Measurements from ENCODE around the gene SERPINI1. TPM values are rescaled to one million over a fixed set of nuclear protein-coding genes. Genes with fewer than 3 reads are reported as not detected.
A peak's percentile ranks its signal among the peaks of the same experiment; 100 is the strongest.

Gene SERPINI1
- total and polyA plus RNA-seq, 12 donors, result 4.5 to 17.1 (median 10.1) TPM

DNA sequence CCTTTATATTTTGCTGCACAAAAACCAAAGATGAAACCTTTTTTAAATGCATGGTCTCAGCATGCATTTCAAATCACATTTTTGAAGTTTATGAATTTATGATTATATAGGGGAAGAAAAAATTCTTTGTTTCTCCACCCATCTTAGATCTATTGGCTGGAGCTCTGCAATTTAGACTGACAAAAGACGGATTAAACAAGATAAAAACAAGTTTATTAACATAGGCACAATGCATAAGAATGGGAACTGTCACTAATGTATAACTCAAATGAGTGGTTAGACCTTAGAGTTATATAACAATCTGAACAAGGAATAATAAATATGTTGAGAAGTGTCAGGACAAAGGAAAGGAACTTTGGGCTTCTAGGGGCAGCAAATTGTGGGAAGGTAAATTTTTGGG, 132.5 kb downstream of the SERPINI1 start:
- TF ChIP-seq, protein P1, sequence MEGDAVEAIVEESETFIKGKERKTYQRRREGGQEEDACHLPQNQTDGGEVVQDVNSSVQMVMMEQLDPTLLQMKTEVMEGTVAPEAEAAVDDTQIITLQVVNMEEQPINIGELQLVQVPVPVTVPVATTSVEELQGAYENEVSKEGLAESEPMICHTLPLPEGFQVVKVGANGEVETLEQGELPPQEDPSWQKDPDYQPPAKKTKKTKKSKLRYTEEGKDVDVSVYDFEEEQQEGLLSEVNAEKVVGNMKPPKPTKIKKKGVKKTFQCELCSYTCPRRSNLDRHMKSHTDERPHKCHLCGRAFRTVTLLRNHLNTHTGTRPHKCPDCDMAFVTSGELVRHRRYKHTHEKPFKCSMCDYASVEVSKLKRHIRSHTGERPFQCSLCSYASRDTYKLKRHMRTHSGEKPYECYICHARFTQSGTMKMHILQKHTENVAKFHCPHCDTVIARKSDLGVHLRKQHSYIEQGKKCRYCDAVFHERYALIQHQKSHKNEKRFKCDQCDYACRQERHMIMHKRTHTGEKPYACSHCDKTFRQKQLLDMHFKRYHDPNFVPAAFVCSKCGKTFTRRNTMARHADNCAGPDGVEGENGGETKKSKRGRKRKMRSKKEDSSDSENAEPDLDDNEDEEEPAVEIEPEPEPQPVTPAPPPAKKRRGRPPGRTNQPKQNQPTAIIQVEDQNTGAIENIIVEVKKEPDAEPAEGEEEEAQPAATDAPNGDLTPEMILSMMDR (IDR thresholded peaks at IDR 0.05), result no peak
- 64 to 77% methylated on average over 1 of the region's 1 CpG for WGBS, 2 donors
- peaks cover 8 to 75% (median 43%) of the 10 kb centered on the region in 9 donors for H3K4me1 ChIP-seq
- H3K27me3 ChIP-seq, result no peaks in the 10 kb centered on the region
- DNase-seq, result no peak
- no peak for ATAC-seq
- H3K27ac ChIP-seq, result peak overlapping the region in 7 of 10 donors; percentile 41 to 94 (median 87)
- peaks cover 0 to 8% (median 0%) of the 10 kb centered on the region in 11 donors for H3K9me3 ChIP-seq
- H3K4me3 ChIP-seq, result peak overlapping the region in 4 of 10 donors; percentile 51 to 54 (median 54)
- intact Hi-C loops (cut with DNase I), result no loop called here
- peaks cover 0 to 11% (median 0%) of the 10 kb centered on the region in 9 donors for H3K36me3 ChIP-seq

DNA sequence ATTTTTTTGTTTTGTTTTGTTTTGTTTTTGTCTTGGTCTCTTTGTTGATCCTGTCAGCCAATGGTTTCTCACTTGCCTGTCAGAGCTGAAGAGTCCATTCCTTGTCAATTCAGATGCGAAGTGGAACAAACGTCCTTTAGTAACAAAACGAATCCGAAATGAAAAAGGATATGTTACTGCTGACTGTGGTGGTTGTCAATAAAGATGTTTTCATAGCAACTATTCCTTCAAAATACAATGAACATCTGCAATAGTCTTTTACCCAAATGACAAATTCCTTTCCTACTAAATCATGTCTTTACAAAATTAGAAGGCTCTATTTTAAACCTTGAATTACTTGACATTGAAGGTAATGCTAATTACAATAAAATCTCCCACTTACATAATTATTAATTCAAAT, 134.7 kb downstream of the SERPINI1 start:
- intact Hi-C loops (cut with DNase I), result loop anchor here in 3 of 10 donors (5.0 to 10.0 kb wide), 2 partner anchors 135 to 138 kb away; partner anchors contain the start of genes PDCD10 (in 3 of the 3) and SERPINI1 (in 2 of the 3)
- H3K27ac ChIP-seq, result peak overlapping the region; percentile 41 to 94 (median 81)

DNA sequence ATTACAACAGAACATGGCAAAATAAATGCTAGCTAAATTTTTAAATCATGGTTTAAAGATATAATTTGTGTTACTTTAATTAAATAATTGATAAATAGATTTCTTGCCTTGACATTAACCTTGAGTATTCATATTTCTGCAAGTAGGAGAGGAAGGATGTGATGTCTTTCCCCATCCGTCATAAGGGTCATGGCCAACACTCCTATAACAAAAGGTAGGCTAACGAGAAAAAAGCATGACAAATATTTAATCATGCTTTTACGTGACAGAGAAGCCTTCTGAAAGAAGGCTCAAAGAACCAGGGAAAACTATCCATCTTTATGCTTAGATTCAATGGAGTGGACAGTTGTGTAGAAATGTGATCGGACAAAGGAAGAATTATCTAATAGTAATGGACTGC, 135.2 kb downstream of the SERPINI1 start:
- intact Hi-C loops (cut with DNase I), result loop anchor here in 3 of 10 donors (5.0 to 10.0 kb wide), 2 partner anchors 136 to 138 kb away; partner anchors contain the start of genes PDCD10 (in 3 of the 3) and SERPINI1 (in 2 of the 3)
- Histone ChIP-seq H3K4me1 (peaks cover 0 to 85% (median 39%) of the 10 kb centered on the region in 9 donors), H3K27ac (peak overlapping the region in 9 of 10 donors; percentile 62 to 94 (median 82)), H3K4me3 (peak overlapping the region in 3 of 10 donors; percentile 17 to 34 (median 18)), H3K36me3 (peaks cover 0 to 11% (median 0%) of the 10 kb centered on the region in 9 donors), H3K27me3 (no peaks in the 10 kb centered on the region), H3K9me3 (peaks cover 0 to 8% (median 0%) of the 10 kb centered on the region in 11 donors)
- DNase-seq, result peak in 1 of 2 donors; percentile 20
- ATAC-seq, result peak in 7 of 8 donors; percentile 44 to 79 (median 69)
- WGBS, 2 donors, result 67 to 71% methylated on average over 4 of the region's 4 CpGs
- TF ChIP-seq, protein P1 (IDR thresholded peaks at IDR 0.05), result no peak

More for the DNA sequence above, 134.7 kb downstream of the SERPINI1 start:
- TF ChIP-seq, protein P1 (IDR thresholded peaks at IDR 0.05), result no peak
- 32 to 33% methylated on average over 4 of the region's 4 CpGs for WGBS, 2 donors
- H3K36me3 ChIP-seq, result peaks cover 0 to 11% (median 0%) of the 10 kb centered on the region in 9 donors
- H3K27me3 ChIP-seq, result no peaks in the 10 kb centered on the region
- peak in 5 of 8 donors; percentile 25 to 67 (median 58) for ATAC-seq
- peak overlapping the region in 5 of 10 donors; percentile 4 to 34 (median 18) for H3K4me3 ChIP-seq
- peaks cover 0 to 8% (median 0%) of the 10 kb centered on the region in 11 donors for H3K9me3 ChIP-seq
- H3K4me1 ChIP-seq, result peaks cover 0 to 79% (median 38%) of the 10 kb centered on the region in 9 donors
- DNase-seq, result no peak

DNA sequence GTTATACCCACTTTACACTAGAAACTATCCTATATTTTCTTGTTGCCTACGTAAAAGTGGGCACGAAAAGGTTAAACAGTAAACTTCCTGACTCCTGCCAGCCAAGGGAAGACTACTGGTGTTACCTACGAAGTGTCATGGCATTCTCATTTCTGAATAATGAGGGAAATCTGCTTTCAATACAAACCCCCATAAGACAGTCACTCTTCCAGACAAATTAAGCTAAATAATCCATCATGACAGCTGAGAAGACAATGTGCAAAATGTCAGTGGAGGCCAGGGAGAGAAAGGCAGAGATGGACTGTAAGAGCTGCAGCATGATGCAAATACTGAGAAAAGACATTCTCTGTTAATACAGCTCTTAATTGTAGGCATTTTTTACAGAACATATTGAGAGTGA, 136.5 kb downstream of the SERPINI1 start:
- DNase-seq (no peak), ATAC-seq (no peak)
- 57 to 77% methylated on average over 3 of the region's 3 CpGs for WGBS, 2 donors
- Histone ChIP-seq H3K36me3 (peaks cover 0 to 11% (median 0%) of the 10 kb centered on the region in 9 donors), H3K4me1 (peaks cover 0 to 91% (median 46%) of the 10 kb centered on the region in 9 donors), H3K9me3 (peaks cover 0 to 8% (median 0%) of the 10 kb centered on the region in 11 donors), H3K27ac (peak overlapping the region in 9 of 10 donors; percentile 62 to 94 (median 82)), H3K27me3 (no peaks in the 10 kb centered on the region), H3K4me3 (no peak overlapping the region)
- intact Hi-C loops (cut with DNase I), result loop anchor here in 3 of 10 donors (5.0 to 10.0 kb wide), 2 partner anchors 137 to 140 kb away; partner anchors contain the start of genes PDCD10 (in 3 of the 3) and SERPINI1 (in 2 of the 3)
- TF ChIP-seq, protein P1 (IDR thresholded peaks at IDR 0.05), result no peak

All from heart right ventricle (tissue), 16 donors.